GM12865 (cell line): ENCODE results near the gene NCAM2.

ENCODE experiments used
- DNase-seq: peaks from one replicate; pipeline ENCODE4 v3.0.0; 2010; ENCODE audit warnings: low read depth
- H3K4me3 ChIP-seq: 2 replicates; pipeline ENCODE4 v1.5.1; 2011; ENCODE audit warnings: mild to moderate bottlenecking, low read depth, low read length, control low read depth
- TF ChIP-seq, protein P1 (sequence below): IDR thresholded peaks from 2 replicates; pipeline ENCODE4 v1.5.1; 2011; ENCODE audit warnings: low read length, control low read depth, low read depth, inconsistent platforms; ENCODE audit not compliant: insufficient read depth; ENCODE audit errors: missing control alignments

Gene NCAM2

DNA sequence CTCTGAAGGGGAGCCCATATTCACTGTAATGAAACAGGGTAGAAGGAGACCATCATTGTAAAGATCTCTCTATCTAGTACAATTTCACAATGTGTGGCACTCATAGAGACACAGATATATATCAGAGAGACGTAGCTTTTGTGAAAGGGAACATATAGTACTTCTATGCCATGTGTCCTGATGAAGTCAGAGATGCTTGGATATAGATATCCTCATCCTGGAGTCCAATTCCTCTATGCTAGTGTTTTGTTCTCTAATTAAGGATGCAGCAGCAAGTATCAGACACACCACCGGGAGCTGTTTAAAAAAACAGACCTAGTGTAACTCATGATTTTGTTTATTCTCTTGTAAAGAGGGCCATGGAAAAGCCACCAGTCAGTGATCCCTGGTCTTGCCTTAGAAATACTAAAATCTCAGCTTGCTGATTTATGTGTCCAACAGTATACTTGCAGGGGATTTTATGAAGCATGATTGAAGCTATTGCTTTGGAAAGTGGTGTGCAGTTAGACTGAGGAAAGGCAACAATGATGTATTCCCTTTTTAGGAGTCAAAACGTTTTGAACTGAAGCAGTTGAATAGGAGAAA lies 2.5 kb downstream of the NCAM2 start:
- H3K4me3 ChIP-seq: no peak overlapping the region
- TF ChIP-seq, protein P1, sequence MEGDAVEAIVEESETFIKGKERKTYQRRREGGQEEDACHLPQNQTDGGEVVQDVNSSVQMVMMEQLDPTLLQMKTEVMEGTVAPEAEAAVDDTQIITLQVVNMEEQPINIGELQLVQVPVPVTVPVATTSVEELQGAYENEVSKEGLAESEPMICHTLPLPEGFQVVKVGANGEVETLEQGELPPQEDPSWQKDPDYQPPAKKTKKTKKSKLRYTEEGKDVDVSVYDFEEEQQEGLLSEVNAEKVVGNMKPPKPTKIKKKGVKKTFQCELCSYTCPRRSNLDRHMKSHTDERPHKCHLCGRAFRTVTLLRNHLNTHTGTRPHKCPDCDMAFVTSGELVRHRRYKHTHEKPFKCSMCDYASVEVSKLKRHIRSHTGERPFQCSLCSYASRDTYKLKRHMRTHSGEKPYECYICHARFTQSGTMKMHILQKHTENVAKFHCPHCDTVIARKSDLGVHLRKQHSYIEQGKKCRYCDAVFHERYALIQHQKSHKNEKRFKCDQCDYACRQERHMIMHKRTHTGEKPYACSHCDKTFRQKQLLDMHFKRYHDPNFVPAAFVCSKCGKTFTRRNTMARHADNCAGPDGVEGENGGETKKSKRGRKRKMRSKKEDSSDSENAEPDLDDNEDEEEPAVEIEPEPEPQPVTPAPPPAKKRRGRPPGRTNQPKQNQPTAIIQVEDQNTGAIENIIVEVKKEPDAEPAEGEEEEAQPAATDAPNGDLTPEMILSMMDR: no peak
- no peak for DNase-seq

DNA sequence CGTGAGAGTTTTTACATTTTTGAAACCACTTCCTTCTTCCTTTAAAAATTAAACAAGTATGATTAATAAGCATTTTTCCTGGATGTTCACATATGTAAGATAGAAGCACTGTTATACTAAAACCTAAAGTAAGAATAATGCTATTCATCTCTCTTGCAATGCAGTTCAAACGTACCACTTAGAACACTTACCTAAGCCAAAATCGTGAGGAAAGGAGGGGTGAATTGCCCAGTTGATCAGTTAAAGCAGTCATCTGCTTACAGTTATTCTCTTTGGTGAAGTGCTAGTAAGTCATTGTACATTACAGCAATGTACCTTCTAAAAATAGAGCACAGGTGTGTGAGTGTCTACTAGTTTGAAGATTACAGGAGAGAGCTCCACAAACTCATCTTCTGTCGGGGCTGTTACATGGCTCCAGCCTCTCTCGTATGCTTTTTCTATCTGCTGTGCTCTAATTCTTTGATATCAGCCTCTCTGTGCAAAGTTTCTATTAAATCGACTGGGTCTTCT lies 3.4 kb downstream of the NCAM2 start:
- H3K4me3 ChIP-seq: no peak overlapping the region
- TF ChIP-seq, protein P1: no peak
- DNase-seq: no peak

DNA sequence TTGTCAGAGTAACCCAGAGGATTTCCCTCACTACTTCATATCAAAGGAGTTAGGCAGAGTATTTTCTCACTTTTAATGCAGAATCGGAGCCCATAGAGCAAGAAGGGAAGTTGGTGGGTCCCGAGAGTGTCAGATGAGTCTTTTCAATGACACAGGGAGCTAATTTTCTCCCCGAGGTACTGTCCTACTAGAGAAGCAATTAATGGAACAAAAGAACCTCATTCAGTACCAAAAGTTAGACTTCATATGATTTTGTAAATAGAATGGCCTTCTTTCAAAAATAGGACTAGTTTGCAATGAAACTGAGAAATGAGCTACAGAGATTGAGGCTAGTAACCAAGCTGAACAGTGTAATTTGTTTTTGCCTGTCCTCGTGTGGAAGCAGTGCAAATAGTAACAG lies 3.9 kb downstream of the NCAM2 start:
- TF ChIP-seq, protein P1: no peak
- DNase-seq: no peak
- H3K4me3 ChIP-seq: no peak overlapping the region

DNA sequence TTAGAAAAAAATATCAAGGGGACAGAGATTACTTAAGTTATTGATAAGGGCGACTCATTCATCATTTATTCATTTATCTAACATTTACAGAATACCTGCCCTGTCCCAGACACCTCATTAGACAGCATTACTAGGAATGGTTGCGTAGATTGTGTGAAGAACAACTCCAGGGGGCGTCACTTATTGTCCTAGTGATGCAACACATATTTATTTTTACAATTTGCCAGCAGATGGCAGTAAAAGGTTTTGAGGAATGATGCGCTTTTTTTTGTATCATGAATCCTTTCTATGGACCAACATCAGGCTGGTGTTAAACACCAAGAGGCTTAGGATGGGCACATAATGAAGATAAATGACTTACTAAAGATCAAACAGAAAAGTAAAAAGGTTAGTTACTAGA lies 5.5 kb downstream of the NCAM2 start:
- no peak overlapping the region for H3K4me3 ChIP-seq
- TF ChIP-seq, protein P1: no peak
- peak; percentile 2 for DNase-seq

DNA sequence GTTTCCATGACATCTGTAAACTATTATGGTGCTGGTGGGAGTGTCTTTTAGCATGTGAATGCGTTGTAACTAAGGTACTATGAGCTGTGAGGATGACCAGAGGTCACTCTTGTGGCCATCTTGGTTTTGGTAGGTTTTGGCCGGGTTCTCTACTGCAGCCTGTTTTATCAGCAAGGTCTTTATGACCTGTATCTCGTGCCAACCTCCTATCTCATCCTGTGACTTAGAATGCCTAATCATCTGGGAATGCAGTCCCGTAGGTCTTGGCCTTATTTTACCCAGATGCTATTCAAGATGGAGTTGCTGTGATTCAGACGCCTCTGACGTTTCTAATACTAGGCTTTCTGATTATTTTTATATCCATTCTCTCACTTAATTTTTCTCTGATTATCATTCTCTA lies 9.4 kb downstream of the NCAM2 start:
- no peak overlapping the region for H3K4me3 ChIP-seq
- DNase-seq: no peak
- TF ChIP-seq, protein P1: no peak

DNA sequence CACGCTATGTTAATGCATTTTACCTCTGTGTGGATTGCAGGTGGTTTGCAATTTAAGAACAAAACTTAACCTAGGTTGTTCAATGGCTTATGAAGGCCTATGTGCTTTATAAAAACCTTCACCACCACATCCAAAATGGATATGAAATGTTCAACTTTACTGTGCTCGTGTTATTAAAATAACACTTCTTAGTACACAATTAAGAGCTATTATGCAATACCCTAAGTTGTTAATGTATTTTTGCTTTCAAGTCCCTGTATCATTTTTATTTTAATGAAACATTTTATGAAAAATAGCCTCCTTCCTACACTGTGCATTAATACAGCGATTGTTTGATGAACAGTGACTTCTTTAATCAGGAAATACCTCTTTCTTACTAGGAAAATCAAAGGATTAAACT lies 12.0 kb downstream of the NCAM2 start:
- no peak for DNase-seq
- TF ChIP-seq, protein P1: no peak
- no peak overlapping the region for H3K4me3 ChIP-seq

DNA sequence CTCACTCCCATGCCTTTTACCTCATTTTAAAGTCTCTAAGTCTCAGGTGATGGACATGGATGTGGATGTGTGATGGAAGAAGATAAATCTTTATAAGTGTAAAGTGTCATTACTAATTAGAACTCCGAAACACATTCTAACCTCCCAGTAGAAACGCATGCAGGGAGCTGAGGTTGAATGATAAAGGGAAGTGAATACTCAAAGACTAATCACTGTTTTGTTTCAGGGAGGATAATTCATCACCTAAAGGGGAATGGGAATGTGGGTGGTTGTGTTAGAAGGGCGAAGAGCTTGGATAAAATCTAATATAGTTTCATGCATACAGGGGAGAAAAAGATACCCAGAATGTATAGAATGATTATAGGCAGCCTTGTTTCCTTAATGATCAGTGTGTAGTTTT lies 12.5 kb downstream of the NCAM2 start:
- no peak overlapping the region for H3K4me3 ChIP-seq
- DNase-seq: no peak
- TF ChIP-seq, protein P1: no peak
